Heart left ventricle (tissue), 16 donors: ENCODE data around the gene HNRNPC. TPM values are rescaled to one million over a fixed set of nuclear protein-coding genes. Genes with fewer than 3 reads are reported as not detected.
"Not testable (repeated sequence)": the region's sequence is repeated elsewhere in the genome, so short reads cannot be mapped to it uniquely, and the experiment has no call there.

ENCODE experiments used
- ATAC-seq, 4 donors: fragments of 200-7000 bp; cut with Tn5 transposase; one replicate each; pipeline ENCODE4 v1.9.1; 2020 to 2022; ENCODE audit warnings: moderate library complexity in 4 of 4, mild to moderate bottlenecking in 3 of 4, moderate number of reproducible peaks in 1 of 4
- DNase-seq, 5 donors: peaks; one replicate each; pipeline ENCODE4 v3.0.0-alpha.2; 2020
- H3K27ac ChIP-seq, 12 donors: fragments of 200-600 bp; sonication (generic) in 4 of 12; one replicate each; pipeline versions ENCODE4 v1.5.0 to v1.8.0; 2016 to 2022; ENCODE audit warnings: mild to moderate bottlenecking in 2 of 12
- H3K27me3 ChIP-seq, 9 donors: fragments of 200-600 bp; sonication (generic) in 2 of 9; one replicate each; pipeline versions ENCODE4 v1.5.1 to v1.8.0; 2016 to 2022; ENCODE audit warnings: mild to moderate bottlenecking in 3 of 9
- H3K36me3 ChIP-seq, 9 donors: fragments of 200-600 bp; sonication (generic) in 2 of 9; one replicate each; pipeline versions ENCODE4 v1.5.0 to v1.8.0; 2018 to 2022; ENCODE audit warnings: mild to moderate bottlenecking in 2 of 9
- H3K4me1 ChIP-seq, 12 donors: fragments of 200-600 bp; sonication (generic) in 4 of 12; one replicate each; pipeline versions ENCODE4 v1.5.0 to v1.8.0; 2016 to 2022; ENCODE audit warnings: mild to moderate bottlenecking in 3 of 12
- H3K4me3 ChIP-seq, 12 donors: fragments of 200-600 bp; sonication (generic) in 4 of 12; one replicate each; pipeline versions ENCODE4 v1.5.0 to v1.8.0; 2017 to 2022; ENCODE audit warnings: mild to moderate bottlenecking in 9 of 12, moderate library complexity in 4 of 12
- H3K9me3 ChIP-seq, 12 donors: fragments of 200-600 bp; sonication (generic) in 4 of 12; one replicate each; pipeline versions ENCODE4 v1.5.0 to v1.8.0; 2016 to 2022; ENCODE audit warnings: mild to moderate bottlenecking in 1 of 12
- POLR2A ChIP-seq, 2 donors: fragments of 450-650 bp; IDR thresholded peaks; one replicate each; pipeline ENCODE4 v1.6.1; 2017; ENCODE audit warnings: antibody characterized with exemption in 2 of 2, mild to moderate bottlenecking in 2 of 2, moderate library complexity in 2 of 2
- whole genome bisulfite sequencing, 4 donors: extraction: QIAGEN DNeasy Blood & Tissue Kit in 2 of 4; methylation state at CpG; one replicate each; pipeline versions ENCODE4 v1.1.5 to v1.1.7; 2013 to 2018; 5-methylcytosine and 5-hydroxymethylcytosine counted together
- intact Hi-C, 10 donors: fragments of 100-400 bp; cut with DNase I; formaldehyde crosslinking; loops; one replicate each; pipeline versions ENCODE4 v1.11.1 to v1.14.2; 2022
- polyA plus RNA-seq, 2 donors: library from polyadenylated mRNA; stranded (reverse); fragments of 200-250 nt; gene quantifications; one replicate each; pipeline ENCODE4 v1.2.3, GENCODE V29; 2013
- total RNA-seq, 9 donors: library from RNA; depleted of rRNA in 2 of 9; stranded (reverse); fragments of >200 nt in 2 of 9; fragmentation: NEBNext Ultra II Directional in 3 of 9; extraction: Animal tissue kit (Norgen Biotek cat#: 25700) in 3 of 9; gene quantifications; one replicate each; pipeline versions ENCODE4 v1.1.0 to v1.2.4, GENCODE V29; 2016 to 2023
- TF ChIP-seq, protein P1 (sequence below), 12 donors: fragments of 200-600 bp; sonication (generic) in 4 of 12; IDR thresholded peaks; one replicate each; pipeline versions ENCODE4 v1.5.0 to v1.8.0; 2018 to 2022; ENCODE audit warnings: antibody characterized with exemption in 12 of 12, mild to moderate bottlenecking in 5 of 12
- donor health status: ischemic (EF 13 %, LVEDD 7.1; RV severe dilation, severe dysfunction).
- donor health status: healthy with polysubstance abuse.
- donor health status: DM: no; HTN: yes; CAD: no.
- donor health status: DM: no; HTN: no; CAD: no.
- donor health status: ischemic (EF 25% LVEDD 6.9; RV normal size, moderate dysfunction).
- donor health status: ischemic (EF 25% LVEDD 5.7; RV mildly dilated, moderate dysfunction).
- donor health status: healthy.
- donor health status: DM: yes; HTN: yes; CAD: no.
- donor health status: ischemic (EF 35%, LVEDD 5.7; RV mildly dilated, moderate dysfunction).
- donor health status: nonischemic (EF 11% LVEDD 7.7; RV severe dilation, severe dysfunction).
- donor health status: DM: yes; HTN: yes; CAD: no.
- donor health status: PGD.
- donor health status: ischemic (EF 29% LVEDD 5.4; RV normal size, mild dysfunction).
- donor health status: nonischemic (EF 23%, LVEDD 6.1; RV moderate dilation, normal function).

Gene HNRNPC
- total and polyA plus RNA-seq, 11 donors: 201 to 389 (median 255) TPM

DNA sequence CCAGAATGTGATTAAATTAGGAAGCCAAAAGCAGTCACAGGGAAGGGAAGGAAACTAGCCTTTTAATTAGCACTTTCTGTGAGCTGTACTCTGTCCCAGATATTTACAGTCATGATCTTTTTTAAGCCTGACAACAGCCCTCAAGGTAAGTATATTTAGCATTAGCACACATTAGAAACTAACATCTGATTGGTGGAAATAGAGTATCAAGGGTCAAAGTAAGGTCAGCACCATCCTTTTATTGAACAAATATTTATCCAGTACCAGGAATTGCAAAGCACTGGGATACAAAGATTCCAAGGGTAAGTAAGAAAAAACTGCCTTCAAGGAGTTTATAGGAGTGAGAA, 38.9 kb upstream of the HNRNPC start:
- Histone ChIP-seq H3K27me3 (no peaks in the 10 kb centered on the region), H3K36me3 (no peaks in the 10 kb centered on the region), H3K4me1 (peaks cover 0 to 11% (median 0%) of the 10 kb centered on the region in 12 donors), H3K27ac (peak overlapping the region; percentile 11 to 81 (median 65)), H3K9me3 (no peaks in the 10 kb centered on the region), H3K4me3 (peak overlapping the region in 10 of 12 donors; percentile 2 to 57 (median 45))
- no peak for DNase-seq
- peak; percentile 72 to 85 (median 76) for ATAC-seq
- intact Hi-C loops: loop anchor here in 1 of 10 donors (1.0 kb wide), 1 partner anchor 39 kb away; the partner anchor contains the start of gene HNRNPC
- TF ChIP-seq, protein P1, sequence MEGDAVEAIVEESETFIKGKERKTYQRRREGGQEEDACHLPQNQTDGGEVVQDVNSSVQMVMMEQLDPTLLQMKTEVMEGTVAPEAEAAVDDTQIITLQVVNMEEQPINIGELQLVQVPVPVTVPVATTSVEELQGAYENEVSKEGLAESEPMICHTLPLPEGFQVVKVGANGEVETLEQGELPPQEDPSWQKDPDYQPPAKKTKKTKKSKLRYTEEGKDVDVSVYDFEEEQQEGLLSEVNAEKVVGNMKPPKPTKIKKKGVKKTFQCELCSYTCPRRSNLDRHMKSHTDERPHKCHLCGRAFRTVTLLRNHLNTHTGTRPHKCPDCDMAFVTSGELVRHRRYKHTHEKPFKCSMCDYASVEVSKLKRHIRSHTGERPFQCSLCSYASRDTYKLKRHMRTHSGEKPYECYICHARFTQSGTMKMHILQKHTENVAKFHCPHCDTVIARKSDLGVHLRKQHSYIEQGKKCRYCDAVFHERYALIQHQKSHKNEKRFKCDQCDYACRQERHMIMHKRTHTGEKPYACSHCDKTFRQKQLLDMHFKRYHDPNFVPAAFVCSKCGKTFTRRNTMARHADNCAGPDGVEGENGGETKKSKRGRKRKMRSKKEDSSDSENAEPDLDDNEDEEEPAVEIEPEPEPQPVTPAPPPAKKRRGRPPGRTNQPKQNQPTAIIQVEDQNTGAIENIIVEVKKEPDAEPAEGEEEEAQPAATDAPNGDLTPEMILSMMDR (IDR thresholded peaks at IDR 0.05): no peak
- no peak for TF ChIP-seq POLR2A (IDR thresholded peaks at IDR 0.05)

DNA sequence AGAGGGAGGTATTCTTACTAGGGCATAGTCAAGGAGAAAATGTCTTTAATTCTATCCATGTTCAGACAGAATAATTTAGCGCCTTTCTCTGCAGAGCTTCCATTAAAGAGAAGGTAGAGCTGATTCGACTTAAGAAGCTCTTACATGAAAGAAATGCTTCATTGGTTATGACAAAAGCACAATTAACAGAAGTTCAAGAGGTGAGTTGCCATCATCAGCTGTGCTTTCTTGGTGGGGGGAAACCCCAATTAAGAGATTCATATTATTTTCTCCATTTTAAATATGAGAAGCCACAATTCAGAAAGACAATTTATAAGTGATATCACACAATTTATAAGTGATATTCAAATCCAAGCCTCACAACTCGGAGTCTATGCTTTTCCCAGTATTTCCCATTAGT, 38.4 kb upstream of the HNRNPC start:
- intact Hi-C loops: loop anchor here in 1 of 10 donors (1.0 kb wide), 1 partner anchor 38 kb away; the partner anchor contains the start of gene HNRNPC
- ATAC-seq (no peak), DNase-seq (no peak)
- H3K27ac ChIP-seq: peak overlapping the region in 6 of 12 donors; percentile 60 to 81 (median 66)
- no peak for TF ChIP-seq POLR2A (IDR thresholded peaks at IDR 0.05)
- H3K36me3 ChIP-seq: no peaks in the 10 kb centered on the region
- H3K4me3 ChIP-seq: no peak overlapping the region
- no peaks in the 10 kb centered on the region for H3K9me3 ChIP-seq
- 85 to 88% (median 86%) methylated on average over 3 of the region's 3 CpGs for WGBS, 4 donors
- H3K4me1 ChIP-seq: peaks cover 0 to 11% (median 0%) of the 10 kb centered on the region in 12 donors
- no peaks in the 10 kb centered on the region for H3K27me3 ChIP-seq

DNA sequence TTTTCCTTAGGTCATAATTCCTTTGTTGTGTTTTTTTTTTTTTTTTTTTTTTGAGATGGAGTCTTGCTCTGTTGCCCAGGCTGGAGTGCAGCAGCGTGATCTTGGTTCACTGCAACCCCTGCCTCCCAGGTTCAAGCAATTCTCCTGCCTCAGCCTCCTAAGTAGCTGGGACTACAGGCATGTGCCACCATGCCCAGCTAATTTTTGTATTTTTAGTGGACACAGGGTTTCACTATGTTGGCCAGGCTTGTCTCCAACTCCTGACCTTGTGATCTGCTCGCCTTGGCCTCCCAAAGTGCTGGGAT, 33.5 kb upstream of the HNRNPC start:
- intact Hi-C loops, H3K9me3 ChIP-seq, DNase-seq, H3K4me1 ChIP-seq, H3K36me3 ChIP-seq, H3K4me3 ChIP-seq, H3K27ac ChIP-seq, ATAC-seq: not testable (repeated sequence)
- H3K27me3 ChIP-seq: peaks cover 0 to 18% (median 0%) of the 10 kb centered on the region in 9 donors
- 87 to 96% (median 93%) methylated on average over 2 of the region's 2 CpGs for WGBS, 4 donors

DNA sequence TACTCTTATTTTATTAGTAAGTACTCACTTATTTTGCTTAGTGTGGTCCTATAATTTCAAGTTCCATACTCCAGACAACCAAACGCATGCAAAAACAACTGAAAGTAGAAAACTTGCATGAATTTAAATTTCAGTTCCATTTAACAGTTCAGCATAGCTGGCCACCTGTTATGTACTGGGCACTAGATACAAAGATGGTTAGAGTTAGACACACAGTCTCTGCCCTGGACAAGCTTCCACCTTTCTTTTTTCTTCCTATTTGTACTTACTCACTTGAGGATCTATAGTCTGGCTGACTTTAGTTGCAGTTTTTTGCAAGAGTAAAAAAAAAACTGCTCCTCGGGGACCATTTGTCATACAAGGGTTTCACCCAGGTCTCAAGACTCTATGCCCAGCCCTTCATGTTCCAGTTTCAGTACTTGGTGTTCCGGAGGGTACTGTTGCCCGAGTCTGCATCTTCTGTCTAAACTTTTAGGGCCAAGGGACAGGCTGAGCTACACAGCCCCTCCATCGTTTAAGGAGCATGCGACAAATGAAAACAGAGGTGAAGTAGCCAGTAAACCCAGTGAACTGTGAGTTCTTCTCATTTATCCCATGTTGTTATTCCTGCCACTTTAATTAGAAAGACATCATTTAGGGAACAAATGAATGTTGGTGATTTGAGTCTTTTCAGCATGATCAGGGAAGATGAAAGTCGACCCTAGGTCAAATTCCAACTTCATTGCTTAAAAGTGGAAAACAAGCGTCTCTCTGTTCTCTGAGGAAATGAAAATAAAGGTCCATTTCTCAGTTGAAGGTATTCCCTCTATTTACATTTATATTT, 33.0 kb upstream of the HNRNPC start:
- no peaks in the 10 kb centered on the region for H3K9me3 ChIP-seq
- no peak overlapping the region for H3K4me3 ChIP-seq
- peaks cover 0 to 7% (median 0%) of the 10 kb centered on the region in 12 donors for H3K4me1 ChIP-seq
- 81 to 90% (median 85%) methylated on average over 8 of the region's 8 CpGs for WGBS, 4 donors
- H3K36me3 ChIP-seq: no peaks in the 10 kb centered on the region
- H3K27me3 ChIP-seq: peaks cover 0 to 18% (median 0%) of the 10 kb centered on the region in 9 donors
- no peak overlapping the region for H3K27ac ChIP-seq
- no peak for DNase-seq
- intact Hi-C loops: no loop called here
- TF ChIP-seq, protein P1 (IDR thresholded peaks at IDR 0.05): no peak
- no peak for TF ChIP-seq POLR2A (IDR thresholded peaks at IDR 0.05)
- ATAC-seq: no peak

DNA sequence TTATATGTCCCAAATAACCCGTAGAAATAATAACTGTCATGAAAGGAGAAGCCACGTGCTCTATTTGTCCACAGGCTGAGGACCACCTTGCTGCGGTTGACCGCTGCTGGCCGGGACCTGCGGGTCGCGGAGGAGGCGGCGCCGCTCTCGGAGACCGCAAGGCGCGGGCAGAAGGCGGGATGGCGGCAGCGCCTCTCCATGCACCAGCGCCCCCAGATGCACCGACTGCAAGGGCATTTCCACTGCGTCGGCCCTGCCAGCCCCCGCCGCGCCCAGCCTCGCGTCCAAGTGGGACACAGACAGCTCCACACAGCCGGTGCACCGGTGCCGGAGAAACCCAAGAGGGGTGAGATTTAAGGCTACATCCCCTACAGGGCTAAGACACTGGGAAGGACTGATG, 31.6 kb upstream of the HNRNPC start:
- H3K27me3 ChIP-seq: peaks cover 0 to 18% (median 0%) of the 10 kb centered on the region in 9 donors
- no peaks in the 10 kb centered on the region for H3K9me3 ChIP-seq
- peak overlapping the region in 9 of 12 donors; percentile 28 to 44 (median 37) for H3K4me3 ChIP-seq
- H3K36me3 ChIP-seq: no peaks in the 10 kb centered on the region
- TF ChIP-seq, protein P1 (IDR thresholded peaks at IDR 0.05): peak in 3 of 12 donors; percentile 6 to 24 (median 19)
- no peak for TF ChIP-seq POLR2A (IDR thresholded peaks at IDR 0.05)
- no peak overlapping the region for H3K27ac ChIP-seq
- 1 to 3% (median 2%) methylated on average over 14 to 30 of the region's 30 CpGs for WGBS, 4 donors
- ATAC-seq (peak in 3 of 4 donors; percentile 55 to 67 (median 66)), DNase-seq (peak; percentile 19 to 70 (median 33))
- intact Hi-C loops: no loop called here
- H3K4me1 ChIP-seq: peaks cover 0 to 7% (median 0%) of the 10 kb centered on the region in 12 donors
